ENCODE data around the gene CREG1. TPM values are rescaled to one million over a fixed set of nuclear protein-coding genes. Genes with fewer than 3 reads are reported as not detected.

The CREG1 gene
- total and polyA plus RNA-seq, 7 donors = 48.0 to 180 (median 139) TPM

- Histone ChIP-seq H3K36me3 (no peaks in the 10 kb centered on the region), H3K4me3 (no peak overlapping the region), H3K9me3 (no peaks in the 10 kb centered on the region), H3K27ac (no peak overlapping the region), H3K27me3 (no peaks in the 10 kb centered on the region), H3K4me1 (no peaks in the 10 kb centered on the region)
- intact Hi-C loops (cut with DNase I) = no loop called here
- TF ChIP-seq CTCF (IDR thresholded peaks at IDR 0.05) = no peak
- no peak for TF ChIP-seq EP300 (IDR thresholded peaks at IDR 0.05)
- no peak for TF ChIP-seq POLR2A (IDR thresholded peaks at IDR 0.05)
- TF ChIP-seq POLR2AphosphoS5 (IDR thresholded peaks at IDR 0.05) = no peak
- 88 to 91% methylated on average over 3 of the region's 3 CpGs for WGBS, 2 donors
- no peak for DNase-seq
Observed at GRCh38 chr1:167507719-167508118, 45.8 kb downstream of the CREG1 start.

GRCh38 chr1:167504467-167504827 is 49.1 kb downstream of the CREG1 start:
- no peaks in the 10 kb centered on the region for H3K4me1 ChIP-seq
- H3K9me3 ChIP-seq = no peaks in the 10 kb centered on the region
- H3K27me3 ChIP-seq = no peaks in the 10 kb centered on the region
- no peak overlapping the region for H3K4me3 ChIP-seq
- H3K36me3 ChIP-seq = no peaks in the 10 kb centered on the region
- H3K27ac ChIP-seq = no peak overlapping the region
- intact Hi-C loops (cut with DNase I) = no loop called here
- TF ChIP-seq CTCF (IDR thresholded peaks at IDR 0.05) = no peak
- no peak for TF ChIP-seq EP300 (IDR thresholded peaks at IDR 0.05)
- TF ChIP-seq POLR2AphosphoS5 (IDR thresholded peaks at IDR 0.05) = no peak
- no peak for TF ChIP-seq POLR2A (IDR thresholded peaks at IDR 0.05)
- 80 to 87% methylated on average over 3 of the region's 3 CpGs for WGBS, 2 donors
- DNase-seq = no peak

- Histone ChIP-seq H3K4me3 (no peak overlapping the region), H3K27me3 (no peaks in the 10 kb centered on the region), H3K4me1 (no peaks in the 10 kb centered on the region), H3K36me3 (no peaks in the 10 kb centered on the region), H3K9me3 (no peaks in the 10 kb centered on the region), H3K27ac (no peak overlapping the region)
- no peak for DNase-seq
- TF ChIP-seq POLR2AphosphoS5 (IDR thresholded peaks at IDR 0.05) (no peak), EP300 (IDR thresholded peaks at IDR 0.05) (no peak), POLR2A (IDR thresholded peaks at IDR 0.05) (no peak), CTCF (IDR thresholded peaks at IDR 0.05) (no peak)
- intact Hi-C loops (cut with DNase I) = no loop called here
- WGBS, 2 donors = 80 to 88% methylated on average over 14 of the region's 14 CpGs
Observed at GRCh38 chr1:167503626-167504466, 49.7 kb downstream of the CREG1 start.

- WGBS, 2 donors = 62 to 82% methylated on average over 4 of the region's 4 CpGs
- no peak for TF ChIP-seq CTCF (IDR thresholded peaks at IDR 0.05)
- no peak for TF ChIP-seq POLR2AphosphoS5 (IDR thresholded peaks at IDR 0.05)
- TF ChIP-seq POLR2A (IDR thresholded peaks at IDR 0.05) = no peak
- TF ChIP-seq EP300 (IDR thresholded peaks at IDR 0.05) = no peak
- H3K4me3 ChIP-seq = no peak overlapping the region
Observed at GRCh38 chr1:167502719-167503462, 50.7 kb downstream of the CREG1 start.

More at GRCh38 chr1:167502719-167503462, 50.7 kb downstream of the CREG1 start:
- H3K27ac ChIP-seq = no peak overlapping the region
- DNase-seq = no peak
- no peaks in the 10 kb centered on the region for H3K9me3 ChIP-seq
- no peaks in the 10 kb centered on the region for H3K36me3 ChIP-seq
- H3K4me1 ChIP-seq = no peaks in the 10 kb centered on the region
- intact Hi-C loops (cut with DNase I) = no loop called here
- no peaks in the 10 kb centered on the region for H3K27me3 ChIP-seq

All from sigmoid colon (tissue), 7 donors.